HEK293 (cell line): ENCODE data around the gene ANAPC10.

ENCODE experiments used
- CTCF ChIA-PET: fragments of 350-600 bp; formaldehyde crosslinking; extraction: SDS; loops from one replicate; lab custom pipeline; 2021; ENCODE audit warnings: antibody characterized with exemption; lab: Yijun Ruan, JAX
- POLR2A ChIA-PET: fragments of 300-600 bp; formaldehyde crosslinking; extraction: SDS; loops from one replicate; lab custom pipeline; 2020; ENCODE audit warnings: antibody characterized with exemption, inconsistent platforms; lab: Yijun Ruan, JAX
- H3K27ac ChIP-seq: fragments of 200-500 bp; sonication (Bioruptor generic); 2 replicates; pipeline ENCODE4 v1.5.1; 2014; ENCODE audit warnings: low read depth, low read length, control low read depth, inconsistent platforms; ENCODE audit errors: extremely low read depth
- H3K36me3 ChIP-seq, 2 experiments: fragments of 200-500 bp in 1 of 2; sonication (Bioruptor generic) in 1 of 2; 1 replicate in 1 of 2; 2 replicates in 1 of 2; pipeline ENCODE4 v1.5.1; 2014 to 2017; ENCODE audit warnings: inconsistent platforms in 2 of 2, low read length in 2 of 2; ENCODE audit not compliant: control insufficient read depth in 2 of 2, insufficient read depth in 1 of 2
- H3K4me1 ChIP-seq: fragments of 200-500 bp; sonication (Bioruptor generic); 2 replicates; pipeline ENCODE4 v1.5.1; 2014; ENCODE audit warnings: mild to moderate bottlenecking, low read length, inconsistent platforms; ENCODE audit not compliant: control insufficient read depth, insufficient read depth
- H3K4me3 ChIP-seq: 2 replicates; pipeline ENCODE4 v1.5.1; 2011; ENCODE audit warnings: low read depth, mild to moderate bottlenecking, control low read depth, low read length, moderate library complexity
- H3K9me3 ChIP-seq: fragments of 200-500 bp; sonication (Bioruptor generic); 2 replicates; pipeline ENCODE4 v1.5.1; 2014; ENCODE audit warnings: low read depth, low read length, inconsistent platforms; ENCODE audit not compliant: control insufficient read depth, insufficient read depth
- BCL11B ChIP-seq: fragments of 450-650 bp; formaldehyde crosslinking; IDR thresholded peaks from 2 replicates; pipeline ENCODE4 v1.5.1; 2016; ENCODE audit warnings: low read depth, missing biosample characterization, missing genetic modification characterization
- GLI4 ChIP-seq: fragments of 450-650 bp; formaldehyde crosslinking; IDR thresholded peaks from 2 replicates; pipeline ENCODE4 v1.5.1; 2016; ENCODE audit warnings: missing biosample characterization, missing genetic modification characterization
- HOXA7 ChIP-seq: sonication (generic); formaldehyde crosslinking; IDR thresholded peaks from 2 replicates; pipeline ENCODE4 v1.8.1; 2022; ENCODE audit warnings: missing genetic modification reagents, borderline replicate concordance
- PRDM6 ChIP-seq: fragments of 450-650 bp; formaldehyde crosslinking; IDR thresholded peaks from 2 replicates; pipeline ENCODE4 v1.5.1; 2017; ENCODE audit warnings: missing biosample characterization, missing genetic modification characterization
- SCRT1 ChIP-seq: fragments of 450-650 bp; formaldehyde crosslinking; IDR thresholded peaks from 2 replicates; pipeline ENCODE4 v1.5.1; 2016; ENCODE audit warnings: missing biosample characterization, missing genetic modification characterization, borderline replicate concordance
- ZBTB20 ChIP-seq: fragments of 450-650 bp; formaldehyde crosslinking; IDR thresholded peaks from 2 replicates; pipeline ENCODE4 v1.5.1; 2016; ENCODE audit warnings: missing biosample characterization, missing genetic modification characterization
- ZBTB7A ChIP-seq: fragments of 450-650 bp; formaldehyde crosslinking; IDR thresholded peaks from 2 replicates; pipeline ENCODE4 v1.5.1; 2016; ENCODE audit warnings: low read depth, missing biosample characterization, missing genetic modification characterization
- ZFHX2 ChIP-seq: fragments of 450-650 bp; formaldehyde crosslinking; conservative IDR thresholded peaks from 2 replicates; pipeline ENCODE4 v1.5.1; 2016; ENCODE audit warnings: missing biosample characterization, missing genetic modification characterization
- ZFP37 ChIP-seq: fragments of 450-650 bp; formaldehyde crosslinking; IDR thresholded peaks from 2 replicates; pipeline ENCODE4 v1.5.1; 2016; ENCODE audit warnings: missing biosample characterization, missing genetic modification characterization
- ZNF223 ChIP-seq: fragments of 450-650 bp; formaldehyde crosslinking; IDR thresholded peaks from 2 replicates; pipeline ENCODE4 v1.5.1; 2016; ENCODE audit warnings: missing biosample characterization, missing genetic modification characterization
- ZNF248 ChIP-seq: fragments of 450-650 bp; formaldehyde crosslinking; IDR thresholded peaks from 2 replicates; pipeline ENCODE4 v1.5.1; 2017; ENCODE audit warnings: missing biosample characterization, missing genetic modification characterization
- ZNF341 ChIP-seq: fragments of 450-650 bp; formaldehyde crosslinking; IDR thresholded peaks from 2 replicates; pipeline ENCODE4; 2016; ENCODE audit warnings: low read depth, missing biosample characterization, missing genetic modification characterization
- ZNF350 ChIP-seq: fragments of 450-650 bp; formaldehyde crosslinking; IDR thresholded peaks from 2 replicates; pipeline ENCODE4 v1.5.0; 2017; ENCODE audit warnings: missing biosample characterization, mild to moderate bottlenecking, missing genetic modification characterization
- ZNF391 ChIP-seq: fragments of 450-650 bp; formaldehyde crosslinking; IDR thresholded peaks from 2 replicates; pipeline ENCODE4 v1.5.1; 2016; ENCODE audit warnings: low read depth, missing biosample characterization, missing genetic modification characterization, borderline replicate concordance
- ZNF544 ChIP-seq: fragments of 450-650 bp; formaldehyde crosslinking; IDR thresholded peaks from 2 replicates; pipeline ENCODE4 v1.5.0; 2017; ENCODE audit warnings: missing biosample characterization, missing genetic modification characterization
- ZNF555 ChIP-seq: fragments of 450-650 bp; formaldehyde crosslinking; conservative IDR thresholded peaks from 2 replicates; pipeline ENCODE4 v1.5.1; 2017; ENCODE audit warnings: missing biosample characterization, mild to moderate bottlenecking, missing genetic modification characterization, inconsistent platforms
- ZNF660 ChIP-seq: fragments of 450-650 bp; IDR thresholded peaks from 2 replicates; pipeline ENCODE4 v1.5.1; 2018; ENCODE audit warnings: missing biosample characterization, mild to moderate bottlenecking, missing genetic modification characterization
- ZNF747 ChIP-seq: fragments of 450-650 bp; formaldehyde crosslinking; IDR thresholded peaks from 2 replicates; pipeline ENCODE4 v1.5.1; 2016; ENCODE audit warnings: missing biosample characterization, missing genetic modification characterization
- ZNF843 ChIP-seq: fragments of 450-650 bp; formaldehyde crosslinking; IDR thresholded peaks from 2 replicates; pipeline ENCODE4 v1.5.1; 2016; ENCODE audit warnings: missing biosample characterization, missing genetic modification characterization
- TF ChIP-seq, protein P1 (sequence below): fragments of 450-650 bp; formaldehyde crosslinking; IDR thresholded peaks from 2 replicates; pipeline ENCODE4 v1.5.1; 2016; ENCODE audit warnings: missing biosample characterization, missing genetic modification characterization, borderline replicate concordance
- TF ChIP-seq, protein P2 (sequence below): fragments of 450-650 bp; formaldehyde crosslinking; IDR thresholded peaks from 2 replicates; pipeline ENCODE4 v1.5.1; 2016; ENCODE audit warnings: missing biosample characterization, missing genetic modification characterization, low read depth
- TF ChIP-seq, protein P3 (sequence below): fragments of 450-650 bp; formaldehyde crosslinking; IDR thresholded peaks from 2 replicates; pipeline ENCODE4 v1.5.0; 2017; ENCODE audit warnings: missing biosample characterization, missing genetic modification characterization, borderline replicate concordance

Gene ANAPC10

GRCh38 chr4:144985014-144985413 lies 113.0 kb downstream of the ANAPC10 start (continued):
- TF ChIP-seq ZNF747 (tag by site-specific recombination): no peak
- TF ChIP-seq ZNF544 (tag by site-specific recombination): no peak
- TF ChIP-seq, protein P1, sequence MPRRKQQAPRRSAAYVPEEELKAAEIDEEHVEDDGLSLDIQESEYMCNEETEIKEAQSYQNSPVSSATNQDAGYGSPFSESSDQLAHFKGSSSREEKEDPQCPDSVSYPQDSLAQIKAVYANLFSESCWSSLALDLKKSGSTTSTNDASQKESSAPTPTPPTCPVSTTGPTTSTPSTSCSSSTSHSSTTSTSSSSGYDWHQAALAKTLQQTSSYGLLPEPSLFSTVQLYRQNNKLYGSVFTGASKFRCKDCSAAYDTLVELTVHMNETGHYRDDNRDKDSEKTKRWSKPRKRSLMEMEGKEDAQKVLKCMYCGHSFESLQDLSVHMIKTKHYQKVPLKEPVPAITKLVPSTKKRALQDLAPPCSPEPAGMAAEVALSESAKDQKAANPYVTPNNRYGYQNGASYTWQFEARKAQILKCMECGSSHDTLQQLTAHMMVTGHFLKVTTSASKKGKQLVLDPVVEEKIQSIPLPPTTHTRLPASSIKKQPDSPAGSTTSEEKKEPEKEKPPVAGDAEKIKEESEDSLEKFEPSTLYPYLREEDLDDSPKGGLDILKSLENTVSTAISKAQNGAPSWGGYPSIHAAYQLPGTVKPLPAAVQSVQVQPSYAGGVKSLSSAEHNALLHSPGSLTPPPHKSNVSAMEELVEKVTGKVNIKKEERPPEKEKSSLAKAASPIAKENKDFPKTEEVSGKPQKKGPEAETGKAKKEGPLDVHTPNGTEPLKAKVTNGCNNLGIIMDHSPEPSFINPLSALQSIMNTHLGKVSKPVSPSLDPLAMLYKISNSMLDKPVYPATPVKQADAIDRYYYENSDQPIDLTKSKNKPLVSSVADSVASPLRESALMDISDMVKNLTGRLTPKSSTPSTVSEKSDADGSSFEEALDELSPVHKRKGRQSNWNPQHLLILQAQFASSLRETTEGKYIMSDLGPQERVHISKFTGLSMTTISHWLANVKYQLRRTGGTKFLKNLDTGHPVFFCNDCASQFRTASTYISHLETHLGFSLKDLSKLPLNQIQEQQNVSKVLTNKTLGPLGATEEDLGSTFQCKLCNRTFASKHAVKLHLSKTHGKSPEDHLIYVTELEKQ (tag by site-specific recombination): no peak

DNA sequence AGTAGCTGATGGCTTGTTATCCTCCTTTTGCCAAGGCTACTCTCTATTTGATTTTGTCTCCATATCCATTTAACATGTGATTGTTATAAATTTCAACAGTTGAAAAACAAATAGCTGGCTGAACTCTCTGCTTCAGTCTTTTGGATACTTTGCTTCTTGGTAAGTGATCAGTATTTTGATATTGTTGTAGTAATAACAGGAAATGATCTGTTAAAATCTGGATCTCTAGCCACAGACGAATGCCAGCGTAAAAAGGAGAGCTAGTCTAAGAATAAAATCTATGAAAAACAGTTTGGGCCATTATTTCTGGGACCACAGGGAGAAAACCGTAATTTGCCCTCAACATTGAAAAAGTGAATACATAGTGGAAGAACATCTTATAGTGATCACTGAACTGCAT lies 113.8 kb downstream of the ANAPC10 start:
- Histone ChIP-seq H3K4me3 (no peak overlapping the region), H3K27ac (no peak overlapping the region), H3K36me3 (no peaks in the 10 kb centered on the region), H3K4me1 (no peaks in the 10 kb centered on the region), H3K9me3 (no peaks in the 10 kb centered on the region)
- ChIA-PET CTCF (no interaction called here), POLR2A (no interaction called here)
- TF ChIP-seq, protein P2, sequence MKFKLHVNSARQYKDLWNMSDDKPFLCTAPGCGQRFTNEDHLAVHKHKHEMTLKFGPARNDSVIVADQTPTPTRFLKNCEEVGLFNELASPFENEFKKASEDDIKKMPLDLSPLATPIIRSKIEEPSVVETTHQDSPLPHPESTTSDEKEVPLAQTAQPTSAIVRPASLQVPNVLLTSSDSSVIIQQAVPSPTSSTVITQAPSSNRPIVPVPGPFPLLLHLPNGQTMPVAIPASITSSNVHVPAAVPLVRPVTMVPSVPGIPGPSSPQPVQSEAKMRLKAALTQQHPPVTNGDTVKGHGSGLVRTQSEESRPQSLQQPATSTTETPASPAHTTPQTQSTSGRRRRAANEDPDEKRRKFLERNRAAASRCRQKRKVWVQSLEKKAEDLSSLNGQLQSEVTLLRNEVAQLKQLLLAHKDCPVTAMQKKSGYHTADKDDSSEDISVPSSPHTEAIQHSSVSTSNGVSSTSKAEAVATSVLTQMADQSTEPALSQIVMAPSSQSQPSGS (tag by site-specific recombination): no peak
- TF ChIP-seq ZNF223 (tag by site-specific recombination) (no peak), SCRT1 (tag by site-specific recombination) (no peak), ZFP37 (no peak), ZNF555 (tag by site-specific recombination) (no peak), ZNF350 (no peak), ZNF391 (tag by site-specific recombination) (no peak), ZBTB7A (tag by site-specific recombination) (no peak), GLI4 (tag by site-specific recombination) (no peak), ZNF843 (tag by site-specific recombination) (no peak), PRDM6 (no peak), HOXA7 (CRISPR knock-in tag) (no peak), ZNF248 (no peak), BCL11B (tag by site-specific recombination) (no peak), ZFHX2 (tag by site-specific recombination) (no peak), ZNF660 (tag by site-specific recombination) (no peak), ZBTB20 (tag by site-specific recombination) (no peak), ZNF341 (tag by site-specific recombination) (no peak)
- TF ChIP-seq, protein P1 (tag by site-specific recombination): no peak
- TF ChIP-seq, protein P3, sequence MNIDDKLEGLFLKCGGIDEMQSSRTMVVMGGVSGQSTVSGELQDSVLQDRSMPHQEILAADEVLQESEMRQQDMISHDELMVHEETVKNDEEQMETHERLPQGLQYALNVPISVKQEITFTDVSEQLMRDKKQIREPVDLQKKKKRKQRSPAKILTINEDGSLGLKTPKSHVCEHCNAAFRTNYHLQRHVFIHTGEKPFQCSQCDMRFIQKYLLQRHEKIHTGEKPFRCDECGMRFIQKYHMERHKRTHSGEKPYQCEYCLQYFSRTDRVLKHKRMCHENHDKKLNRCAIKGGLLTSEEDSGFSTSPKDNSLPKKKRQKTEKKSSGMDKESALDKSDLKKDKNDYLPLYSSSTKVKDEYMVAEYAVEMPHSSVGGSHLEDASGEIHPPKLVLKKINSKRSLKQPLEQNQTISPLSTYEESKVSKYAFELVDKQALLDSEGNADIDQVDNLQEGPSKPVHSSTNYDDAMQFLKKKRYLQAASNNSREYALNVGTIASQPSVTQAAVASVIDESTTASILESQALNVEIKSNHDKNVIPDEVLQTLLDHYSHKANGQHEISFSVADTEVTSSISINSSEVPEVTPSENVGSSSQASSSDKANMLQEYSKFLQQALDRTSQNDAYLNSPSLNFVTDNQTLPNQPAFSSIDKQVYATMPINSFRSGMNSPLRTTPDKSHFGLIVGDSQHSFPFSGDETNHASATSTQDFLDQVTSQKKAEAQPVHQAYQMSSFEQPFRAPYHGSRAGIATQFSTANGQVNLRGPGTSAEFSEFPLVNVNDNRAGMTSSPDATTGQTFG (tag by site-specific recombination): no peak
